ENCODE measurements around the gene CLIC3.
A peak's percentile ranks its signal among the peaks of the same experiment; 100 is the strongest.

CLIC3 gene

DNA sequence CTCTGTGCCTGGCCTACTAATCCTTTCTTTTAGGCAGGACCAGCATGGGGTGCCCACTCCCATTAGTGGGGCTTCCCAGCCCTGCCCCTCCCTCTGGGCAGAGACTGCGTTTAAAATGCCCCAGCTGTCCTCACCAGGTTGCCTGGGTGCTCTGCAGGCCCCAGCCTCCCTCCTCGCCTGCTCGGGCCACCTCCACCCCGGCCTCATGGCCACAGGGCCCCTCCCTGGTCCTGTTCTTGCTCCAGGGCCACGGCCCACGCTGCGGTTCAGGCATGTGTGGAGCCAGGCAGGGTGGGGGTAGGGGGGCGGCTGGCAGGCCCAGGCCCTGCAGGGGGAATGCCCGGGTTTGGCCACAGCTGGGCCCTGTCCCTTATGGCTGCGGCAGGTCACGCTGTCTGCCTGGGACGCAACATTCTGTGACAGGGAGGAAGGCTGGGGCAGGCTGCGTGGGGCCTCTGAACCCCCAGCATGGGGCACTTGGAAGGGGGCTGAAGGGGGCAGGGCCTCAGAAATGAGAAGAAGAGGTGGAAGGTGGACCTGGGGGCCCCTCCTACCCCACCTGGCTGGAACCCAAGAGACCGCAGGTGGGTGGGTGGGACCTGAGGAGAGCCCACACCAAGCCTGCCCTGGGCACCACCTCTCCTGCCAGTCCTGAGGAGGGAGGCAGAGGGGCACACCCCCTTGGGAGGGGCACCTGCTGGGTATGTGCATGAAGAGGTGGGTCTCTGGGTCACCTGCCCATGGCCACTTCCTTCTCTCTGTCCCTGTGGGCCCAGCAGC lies 44.6 kb downstream of the CLIC3 start, which contains the start of gene LCN12:
TSS of gene LCN12 (plus strand) at position 733 of the 780 bp plus-strand sequence. CDS start 55 bp downstream, outside the sequence.
- FAIRE-seq (no peak), DNase-seq (ENCODE audit: insufficient read length) (no peak)
- no peak for TF ChIP-seq POLR2A (IDR thresholded peaks at IDR 0.05; ENCODE audit: low read depth, low read length)
- no peak for TF ChIP-seq TAF1 (IDR thresholded peaks at IDR 0.05; ENCODE audit: borderline replicate concordance, low read depth, low read length)
- no peak for TF ChIP-seq POLR2AphosphoS5 (IDR thresholded peaks at IDR 0.05; ENCODE audit: low read depth, low read length)

- FAIRE-seq (peak; percentile 9), DNase-seq (ENCODE audit: insufficient read length) (no peak)
- TF ChIP-seq TAF1 (IDR thresholded peaks at IDR 0.05; ENCODE audit: borderline replicate concordance, low read depth, low read length) = no peak
- TF ChIP-seq POLR2AphosphoS5 (IDR thresholded peaks at IDR 0.05; ENCODE audit: low read depth, low read length) = no peak
- no peak for TF ChIP-seq POLR2A (IDR thresholded peaks at IDR 0.05; ENCODE audit: low read depth, low read length)
Observed at GRCh38 chr9:136950656-136951276, 45.6 kb downstream of the CLIC3 start.

DNA sequence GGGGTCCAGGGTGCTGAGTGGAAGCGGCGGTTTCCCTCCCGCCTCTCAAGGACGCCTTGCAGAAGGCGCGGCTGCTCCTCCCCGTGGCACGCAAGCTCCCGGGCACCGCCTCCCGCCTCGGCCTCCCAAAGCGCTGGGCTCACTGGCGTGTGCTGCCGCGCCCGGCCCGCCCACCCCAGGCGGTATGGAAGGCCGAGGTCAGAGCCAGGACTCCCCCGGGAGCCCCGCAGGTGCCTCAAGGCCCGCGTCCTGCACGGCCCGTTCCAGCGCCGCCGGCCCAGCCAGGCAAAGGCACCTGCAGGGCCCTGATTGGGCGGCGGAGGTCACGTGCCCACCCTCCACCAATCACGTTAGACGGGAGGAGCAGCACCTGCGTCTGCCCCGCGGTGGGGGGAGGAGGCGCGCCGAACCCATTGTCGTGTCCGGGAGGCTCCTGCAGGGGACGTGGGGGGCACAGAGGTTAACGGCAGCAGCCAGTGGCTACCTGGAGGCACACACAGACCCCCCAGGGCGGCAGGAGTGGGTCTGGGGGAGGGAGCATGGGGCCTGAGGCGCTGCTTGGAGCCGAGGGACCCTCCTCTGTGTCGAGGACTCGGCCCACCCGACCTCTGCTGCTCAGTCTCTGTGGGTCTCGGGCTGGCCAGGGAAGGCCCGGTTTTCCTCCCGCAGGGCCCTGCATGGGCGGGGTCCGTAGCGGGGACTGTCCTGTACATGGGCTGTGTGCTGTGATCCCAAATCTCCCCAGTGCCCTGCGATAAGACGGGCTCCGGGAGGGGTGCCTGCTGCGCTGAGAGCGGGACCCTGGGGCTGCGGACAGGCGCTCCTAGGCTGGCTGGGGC lies 46.3 kb downstream of the CLIC3 start:
- TF ChIP-seq POLR2A (IDR thresholded peaks at IDR 0.05; ENCODE audit: low read depth, low read length) (peak; percentile 77; the same call in 1 of the 2 replicates), POLR2AphosphoS5 (IDR thresholded peaks at IDR 0.05; ENCODE audit: low read depth, low read length) (0 out of 2 replicates have a peak, but pooled peaks have one; percentile 30), TAF1 (IDR thresholded peaks at IDR 0.05; ENCODE audit: borderline replicate concordance, low read depth, low read length) (no peak)
- FAIRE-seq (peak; percentile 100), DNase-seq (ENCODE audit: insufficient read length) (peak; percentile 100)

DNA sequence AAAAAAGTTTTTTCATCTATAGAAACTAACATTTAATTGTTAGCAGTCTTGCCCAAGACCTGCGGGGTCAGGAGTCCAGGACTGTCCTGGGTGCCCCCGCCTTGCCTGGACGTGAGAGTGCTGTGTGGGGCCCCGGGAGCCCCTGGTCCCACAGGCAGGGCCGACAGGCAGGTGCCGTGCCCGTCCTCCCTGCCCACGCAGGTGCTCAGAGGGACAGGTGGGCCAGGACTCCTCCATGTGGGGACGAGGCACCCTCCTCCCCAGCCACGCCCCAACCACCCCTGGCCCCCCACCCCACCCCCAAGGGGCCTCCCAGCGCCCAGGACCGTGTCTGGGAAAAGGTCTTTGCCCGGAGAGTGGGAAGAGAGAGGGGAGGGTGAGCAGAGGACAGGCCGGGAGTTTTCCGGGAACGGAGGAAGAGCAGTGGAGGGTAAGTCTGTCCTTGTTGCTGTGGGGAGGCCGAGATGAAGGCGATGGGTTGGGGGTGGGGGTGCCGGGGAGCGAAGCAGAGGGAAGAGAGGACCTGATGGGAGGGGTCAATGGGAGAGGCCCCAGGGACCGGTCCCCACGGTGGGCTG lies 47.0 kb downstream of the CLIC3 start:
- DNase-seq (ENCODE audit: insufficient read length) (no peak), FAIRE-seq (no peak)
- TF ChIP-seq TAF1 (IDR thresholded peaks at IDR 0.05; ENCODE audit: borderline replicate concordance, low read depth, low read length) (no peak), POLR2A (IDR thresholded peaks at IDR 0.05; ENCODE audit: low read depth, low read length) (no peak), POLR2AphosphoS5 (IDR thresholded peaks at IDR 0.05; ENCODE audit: low read depth, low read length) (no peak)

DNA sequence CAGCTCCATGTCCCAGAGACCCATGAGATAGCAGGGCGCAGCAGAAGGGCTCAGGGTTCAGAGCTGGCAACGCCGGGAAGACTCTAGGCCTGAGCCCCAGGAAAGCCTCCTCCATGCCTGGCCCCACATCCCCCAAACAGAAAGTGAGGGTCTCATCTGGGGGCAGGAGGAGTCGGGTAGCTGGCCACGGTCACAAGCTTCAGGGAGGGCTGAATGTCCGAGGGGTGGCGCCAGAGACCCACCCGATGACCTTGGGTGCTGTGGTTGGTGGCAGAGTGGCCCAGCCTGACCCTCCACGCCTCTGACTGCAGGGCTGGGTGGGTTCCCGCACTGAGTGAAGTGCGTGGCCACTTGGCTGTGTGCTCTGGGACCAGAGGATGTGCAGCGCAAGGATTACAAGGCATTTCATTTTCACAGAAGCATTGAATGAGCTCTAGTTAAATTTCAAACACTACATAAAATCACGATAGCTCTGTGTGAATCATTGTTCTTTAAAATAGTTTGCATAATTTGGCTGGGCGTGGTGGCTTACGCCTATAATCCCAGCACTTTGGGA lies 48.3 kb downstream of the CLIC3 start:
- no peak for DNase-seq (ENCODE audit: insufficient read length)
- FAIRE-seq = peak; percentile 33
- TF ChIP-seq POLR2A (IDR thresholded peaks at IDR 0.05; ENCODE audit: low read depth, low read length) (no peak), POLR2AphosphoS5 (IDR thresholded peaks at IDR 0.05; ENCODE audit: low read depth, low read length) (no peak), TAF1 (IDR thresholded peaks at IDR 0.05; ENCODE audit: borderline replicate concordance, low read depth, low read length) (no peak)

DNA sequence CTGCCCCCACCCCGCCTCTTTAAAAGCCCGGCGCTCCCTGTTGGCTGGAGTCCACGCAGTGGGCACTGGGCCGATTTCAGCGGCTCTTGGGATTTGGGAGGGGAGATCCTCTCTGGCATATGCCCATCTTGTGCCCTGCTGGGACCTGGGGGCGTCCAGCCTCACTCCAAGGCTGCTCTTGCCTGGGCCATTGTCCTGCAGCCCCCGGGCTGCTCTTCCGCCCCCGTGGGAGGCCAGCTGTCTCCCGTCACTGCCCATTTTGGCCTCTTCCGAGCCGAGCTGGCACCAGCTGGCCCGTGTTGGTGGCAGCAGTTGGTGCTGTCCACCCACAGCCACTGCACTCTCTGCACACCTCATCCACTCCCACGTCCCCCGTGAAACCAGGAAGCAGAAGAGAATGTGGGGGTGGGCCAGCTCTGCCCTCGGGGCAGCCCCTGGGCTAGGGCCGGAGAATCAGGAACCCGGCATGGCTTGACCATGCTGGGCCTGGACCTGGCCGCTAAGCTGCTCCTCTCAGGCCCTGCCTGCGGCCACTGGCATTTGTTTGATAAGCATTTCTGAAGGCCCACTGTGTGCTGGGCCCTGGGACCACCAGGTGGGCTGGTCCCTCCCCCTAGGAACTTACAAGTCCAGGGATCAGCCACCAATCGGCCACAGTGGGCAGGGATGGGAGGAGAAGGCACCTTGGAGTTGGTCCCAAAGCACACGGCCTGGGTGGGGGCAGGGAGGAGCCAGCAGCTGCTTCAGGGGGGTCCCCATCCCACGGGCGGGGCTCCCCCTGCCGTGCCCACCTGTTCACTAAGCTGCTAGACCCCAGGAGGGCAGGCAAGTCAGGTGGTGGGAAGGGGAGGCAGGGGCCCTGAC lies 49.1 kb downstream of the CLIC3 start:
- FAIRE-seq (no peak), DNase-seq (ENCODE audit: insufficient read length) (no peak)
- TF ChIP-seq TAF1 (IDR thresholded peaks at IDR 0.05; ENCODE audit: borderline replicate concordance, low read depth, low read length) = no peak
- TF ChIP-seq POLR2AphosphoS5 (IDR thresholded peaks at IDR 0.05; ENCODE audit: low read depth, low read length) = no peak
- TF ChIP-seq POLR2A (IDR thresholded peaks at IDR 0.05; ENCODE audit: low read depth, low read length) = no peak

GRCh38 chr9:136946228-136947027 lies 49.9 kb downstream of the CLIC3 start:
- TF ChIP-seq TAF1 (IDR thresholded peaks at IDR 0.05; ENCODE audit: borderline replicate concordance, low read depth, low read length) (no peak), POLR2AphosphoS5 (IDR thresholded peaks at IDR 0.05; ENCODE audit: low read depth, low read length) (no peak), POLR2A (IDR thresholded peaks at IDR 0.05; ENCODE audit: low read depth, low read length) (no peak)
- FAIRE-seq = no peak
- no peak for DNase-seq (ENCODE audit: insufficient read length)

DNA sequence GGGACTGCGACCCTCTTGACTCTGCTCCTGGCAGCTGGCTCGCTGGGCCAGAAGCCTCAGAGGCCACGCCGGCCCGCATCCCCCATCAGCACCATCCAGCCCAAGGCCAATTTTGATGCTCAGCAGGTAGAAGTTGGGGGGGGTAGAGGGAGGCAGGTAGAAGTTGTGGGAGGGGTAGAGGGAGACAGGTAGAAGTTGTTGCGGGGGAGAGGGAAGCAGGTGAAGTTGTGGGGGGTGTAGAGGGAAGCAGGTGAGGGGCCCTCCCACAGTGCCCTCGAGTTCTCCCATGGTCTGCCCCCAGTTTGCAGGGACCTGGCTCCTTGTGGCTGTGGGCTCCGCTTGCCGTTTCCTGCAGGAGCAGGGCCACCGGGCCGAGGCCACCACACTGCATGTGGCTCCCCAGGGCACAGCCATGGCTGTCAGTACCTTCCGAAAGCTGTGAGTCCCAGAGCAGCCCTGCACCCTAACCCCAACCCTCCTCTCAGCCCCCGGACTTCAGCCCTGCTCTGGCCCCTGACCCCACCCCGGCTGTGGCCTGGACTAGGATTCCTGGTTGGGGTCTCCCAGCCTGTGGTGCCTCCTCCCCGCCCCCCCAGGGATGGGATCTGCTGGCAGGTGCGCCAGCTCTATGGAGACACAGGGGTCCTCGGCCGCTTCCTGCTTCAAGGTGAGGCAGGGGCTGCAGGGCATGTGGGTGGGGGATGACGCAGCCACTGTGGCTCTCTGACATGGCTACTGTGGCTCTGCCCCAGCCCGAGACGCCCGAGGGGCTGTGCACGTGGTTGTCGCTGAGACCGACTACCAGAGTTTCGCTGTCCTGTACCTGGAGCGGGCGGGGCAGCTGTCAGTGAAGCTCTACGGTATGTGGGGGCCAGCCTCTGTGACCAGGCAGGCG lies 50.8 kb downstream of the CLIC3 start:
- no peak for TF ChIP-seq POLR2A (IDR thresholded peaks at IDR 0.05; ENCODE audit: low read depth, low read length)
- TF ChIP-seq TAF1 (IDR thresholded peaks at IDR 0.05; ENCODE audit: borderline replicate concordance, low read depth, low read length) = no peak
- no peak for TF ChIP-seq POLR2AphosphoS5 (IDR thresholded peaks at IDR 0.05; ENCODE audit: low read depth, low read length)
- FAIRE-seq (no peak), DNase-seq (ENCODE audit: insufficient read length) (no peak)
